ENCODE measurements around the gene FBXW10. TPM values are rescaled to one million over a fixed set of nuclear protein-coding genes. Genes with fewer than 3 reads are reported as not detected.
"Not testable (repeated sequence)": the region's sequence is repeated elsewhere in the genome, so short reads cannot be mapped to it uniquely, and the experiment has no call there.

Gene FBXW10
- polyA plus RNA-seq, 4 donors = 0.46 to 1.0 (median 0.61) TPM

DNA sequence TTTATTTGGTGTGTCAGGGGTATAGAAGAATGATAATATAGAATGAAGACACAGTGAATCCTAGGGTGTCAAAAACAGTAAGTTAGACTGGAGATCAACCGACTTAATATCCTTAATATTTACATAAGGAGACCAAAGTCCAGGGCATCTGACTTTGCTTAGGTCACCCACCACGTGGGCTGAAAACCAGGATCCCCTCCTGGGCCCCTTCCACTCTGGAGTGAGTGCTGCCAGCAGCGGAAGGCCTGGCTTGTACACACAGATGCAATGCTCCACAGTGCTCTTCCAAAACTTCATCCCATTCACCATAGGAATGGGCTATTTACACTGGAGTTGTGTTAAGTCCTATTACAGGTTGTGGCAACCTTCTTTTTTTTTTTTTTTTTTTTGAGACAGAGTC is 2.7 kb downstream of the FBXW10 start:
- DNase-seq (ENCODE audit: low read depth in 4 of 4, low spot score in 3 of 4) = not testable (repeated sequence)

GRCh38 chr17:18747501-18747900 is 3.6 kb downstream of the FBXW10 start:
- DNase-seq (ENCODE audit: low read depth in 4 of 4, low spot score in 3 of 4) = not testable (repeated sequence)

DNA sequence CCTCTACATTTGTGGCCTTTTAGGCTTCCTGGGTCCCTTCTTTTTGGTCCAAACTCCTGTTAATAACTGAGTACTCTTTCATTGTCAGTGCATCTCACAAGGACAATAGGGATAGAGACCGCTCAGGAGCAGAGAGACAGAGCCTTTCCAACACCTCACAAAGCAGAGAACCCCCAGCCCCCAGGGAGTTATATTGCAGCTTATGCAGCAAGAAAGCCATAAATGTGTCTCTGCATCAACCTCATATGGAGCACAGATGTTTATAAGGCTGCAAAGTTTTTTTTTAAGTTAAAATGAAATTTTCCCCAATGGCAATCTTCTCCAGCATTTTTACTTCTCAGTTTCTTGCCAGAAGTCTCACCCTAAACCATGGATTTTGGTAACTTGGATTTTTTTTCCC is 6.4 kb downstream of the FBXW10 start:
- not testable (repeated sequence) for DNase-seq (ENCODE audit: low read depth in 4 of 4, low spot score in 3 of 4)

GRCh38 chr17:18753829-18754409 is 10.1 kb downstream of the FBXW10 start:
- not testable (repeated sequence) for DNase-seq (ENCODE audit: low read depth in 4 of 4, low spot score in 3 of 4)

DNA sequence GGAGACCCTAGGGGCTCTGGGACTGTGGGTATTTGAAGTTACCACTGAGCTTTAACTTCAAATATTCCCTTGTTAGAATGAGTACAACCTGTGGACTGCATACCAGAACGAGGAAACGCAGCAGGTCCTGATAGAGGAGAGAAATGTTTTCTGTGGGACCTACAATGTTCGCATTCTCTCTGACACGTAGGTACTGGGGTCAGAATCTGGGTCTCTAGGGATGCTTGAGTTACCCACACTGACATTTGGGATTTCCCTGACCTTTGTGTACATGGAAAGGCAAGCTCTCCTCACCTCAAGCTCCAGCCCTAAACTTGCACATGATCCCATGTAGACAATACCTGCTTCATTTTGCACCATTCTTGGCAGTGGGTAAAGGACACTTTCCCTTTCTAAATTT is 12.1 kb downstream of the FBXW10 start:
- not testable (repeated sequence) for DNase-seq (ENCODE audit: low read depth in 4 of 4, low spot score in 3 of 4)

- not testable (repeated sequence) for DNase-seq (ENCODE audit: low read depth in 4 of 4, low spot score in 3 of 4)
Observed at GRCh38 chr17:18757368-18758044, 13.7 kb downstream of the FBXW10 start.

- DNase-seq (ENCODE audit: low read depth in 4 of 4, low spot score in 3 of 4) = not testable (repeated sequence)
Observed at GRCh38 chr17:18758344-18758743, 14.5 kb downstream of the FBXW10 start.

GRCh38 chr17:18760221-18760620 is 16.4 kb downstream of the FBXW10 start:
- DNase-seq (ENCODE audit: low read depth in 4 of 4, low spot score in 3 of 4) = not testable (repeated sequence)

DNA sequence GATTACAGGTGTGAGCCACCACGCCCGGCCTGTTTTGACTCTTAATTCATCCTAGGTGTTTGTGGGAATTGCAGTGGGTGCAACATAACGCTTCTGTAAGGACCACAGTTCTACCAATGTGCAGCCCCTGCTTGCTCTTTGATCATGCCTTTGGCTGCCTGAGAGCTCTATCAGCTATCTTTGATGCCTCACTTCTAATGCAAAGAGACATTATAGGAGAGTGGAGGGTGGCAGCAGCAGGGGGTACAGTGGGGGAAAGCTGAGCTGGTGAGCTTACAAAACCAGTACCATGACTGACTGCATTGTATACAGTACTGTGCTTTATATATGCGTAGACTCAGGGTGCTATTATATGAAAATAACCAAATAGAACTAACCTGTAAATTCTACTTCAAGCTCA is 26.7 kb downstream of the FBXW10 start:
- not testable (repeated sequence) for DNase-seq (ENCODE audit: low read depth in 4 of 4, low spot score in 3 of 4)

GRCh38 chr17:18771066-18771465 is 27.2 kb downstream of the FBXW10 start:
- peak in 2 of 4 donors; percentile 12 for DNase-seq (ENCODE audit: low read depth in 4 of 4, low spot score in 3 of 4)

- DNase-seq (ENCODE audit: low read depth in 4 of 4, low spot score in 3 of 4) = no peak
Observed at GRCh38 chr17:18772471-18772870, 28.6 kb downstream of the FBXW10 start.

DNA sequence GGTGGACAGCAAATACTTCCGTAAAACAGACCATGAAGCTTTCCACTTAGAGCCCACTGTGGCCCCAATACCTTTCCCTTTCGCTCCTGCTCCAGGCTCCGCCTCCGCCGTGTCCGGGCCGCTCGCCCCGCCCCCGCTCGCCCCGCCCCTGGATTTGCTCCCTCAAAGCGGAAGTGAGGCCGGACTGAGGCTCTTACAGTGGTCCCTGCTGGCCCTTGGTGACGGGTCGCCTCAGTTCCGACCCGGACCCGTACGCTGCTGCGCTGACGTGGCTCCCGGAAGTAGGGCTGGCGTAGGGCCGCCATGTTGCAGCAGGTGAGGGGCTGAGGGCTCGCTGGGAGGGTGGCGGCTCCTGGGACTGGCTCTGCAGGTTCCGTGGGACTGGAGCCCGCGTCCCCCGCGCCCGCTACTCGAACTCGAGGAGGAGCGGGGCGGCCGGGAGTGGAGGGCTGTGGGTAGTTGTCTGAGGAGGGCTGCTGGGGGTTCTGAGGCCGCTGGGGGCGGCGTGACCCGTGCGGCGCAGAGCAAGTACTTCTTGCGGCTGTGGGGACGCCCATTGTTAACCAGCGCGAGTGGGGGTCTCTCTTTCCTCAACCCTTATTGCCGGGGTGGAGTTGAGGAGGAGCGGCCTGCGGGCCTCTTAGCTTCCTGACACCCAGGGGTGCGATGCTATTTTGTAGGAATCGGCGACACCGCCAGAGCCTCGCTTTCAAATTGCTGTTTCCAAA is 37.3 kb downstream of the FBXW10 start, which contains the start of gene TVP23B:
Gene TVP23B, plus strand, starts transcription at position 193 of the 728 bp plus-strand sequence. Its CDS starts 111 bp downstream, at position 304.
- DNase-seq (ENCODE audit: low read depth in 4 of 4, low spot score in 3 of 4) = peak; percentile 74 to 90 (median 82)

GRCh38 chr17:18781805-18782204 is 38.0 kb downstream of the FBXW10 start:
- not testable (repeated sequence) for DNase-seq (ENCODE audit: low read depth in 4 of 4, low spot score in 3 of 4)

GRCh38 chr17:18785933-18786332 is 42.1 kb downstream of the FBXW10 start:
- not testable (repeated sequence) for DNase-seq (ENCODE audit: low read depth in 4 of 4, low spot score in 3 of 4)

DNA sequence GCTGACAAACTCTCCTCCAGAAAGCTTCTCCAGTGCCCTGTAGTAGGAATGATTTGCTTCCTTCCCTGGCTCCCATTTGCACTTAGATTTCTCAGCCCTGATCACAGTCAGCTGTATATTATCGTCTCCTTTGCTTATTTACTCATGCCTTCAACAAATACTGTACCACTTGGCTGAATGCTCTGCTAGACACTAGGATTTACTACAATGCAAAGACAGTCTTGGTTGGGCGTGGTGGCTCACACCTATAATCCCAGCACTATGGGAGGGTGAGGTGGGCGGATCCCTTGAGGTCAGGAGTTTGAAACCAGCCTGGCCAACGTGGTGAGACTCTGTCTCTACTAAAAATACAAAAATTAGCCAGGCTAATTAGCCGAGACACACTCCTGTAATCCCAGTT is 43.0 kb downstream of the FBXW10 start:
- DNase-seq (ENCODE audit: low read depth in 4 of 4, low spot score in 3 of 4) = not testable (repeated sequence)

DNA sequence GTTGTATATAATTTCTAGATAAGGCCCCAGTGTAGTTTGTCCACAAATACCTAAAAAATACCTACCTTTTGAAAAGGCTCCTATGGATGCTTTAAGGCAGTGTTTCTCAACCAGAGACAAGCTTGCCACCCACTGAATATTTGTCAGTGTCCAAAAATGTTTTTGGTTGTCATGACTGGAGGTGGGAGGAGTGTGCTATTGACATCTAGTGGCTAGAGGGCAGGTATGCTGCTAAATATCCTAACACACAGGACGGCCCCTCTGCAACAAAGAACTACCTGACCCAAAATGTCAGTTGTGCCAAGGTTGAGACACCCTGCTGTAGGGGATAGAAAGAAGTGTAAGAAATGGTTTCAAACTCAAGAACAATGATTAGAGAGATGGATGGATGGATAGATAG is 47.5 kb downstream of the FBXW10 start:
- DNase-seq (ENCODE audit: low read depth in 4 of 4, low spot score in 3 of 4) = not testable (repeated sequence)

DNA sequence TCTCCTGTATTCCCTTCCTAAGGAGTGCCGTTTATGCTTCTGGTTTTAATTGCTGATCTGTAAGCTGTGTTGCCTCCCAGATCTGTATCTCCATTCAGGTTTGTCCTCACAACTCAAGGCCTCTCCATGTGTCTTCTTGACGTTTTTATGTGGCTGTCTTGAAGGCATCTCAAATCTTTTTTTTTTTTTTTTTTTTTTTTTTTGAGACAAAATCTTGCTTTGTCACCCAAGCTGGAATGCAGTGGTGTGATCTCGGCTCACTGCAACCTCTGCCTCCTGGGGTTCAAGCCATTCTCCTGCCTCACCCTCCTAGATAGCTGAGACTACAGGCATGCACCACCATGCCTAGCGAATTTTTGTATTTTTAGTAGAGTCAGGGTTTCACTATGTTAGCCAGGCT is 51.0 kb downstream of the FBXW10 start:
- not testable (repeated sequence) for DNase-seq (ENCODE audit: low read depth in 4 of 4, low spot score in 3 of 4)

DNA sequence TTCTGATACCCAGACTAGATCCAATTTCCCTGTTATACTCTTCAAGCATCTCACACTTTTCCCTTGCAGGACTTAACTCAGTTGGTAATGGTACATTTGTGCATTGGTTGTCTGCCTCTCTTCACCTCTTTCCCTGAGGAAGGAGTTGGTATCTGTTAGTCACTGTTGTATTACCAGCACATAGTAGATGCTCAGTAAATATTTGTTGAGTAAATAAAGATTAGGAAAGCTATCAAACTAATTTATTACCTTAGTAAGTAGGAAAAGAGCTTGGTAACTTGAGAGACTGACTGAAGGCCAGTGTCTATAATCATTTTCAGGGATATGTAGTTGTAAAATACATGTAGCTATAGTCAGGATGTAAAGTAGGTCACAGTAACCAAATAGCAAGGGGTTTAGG is 53.0 kb downstream of the FBXW10 start:
- DNase-seq (ENCODE audit: low read depth in 4 of 4, low spot score in 3 of 4) = not testable (repeated sequence)

DNA sequence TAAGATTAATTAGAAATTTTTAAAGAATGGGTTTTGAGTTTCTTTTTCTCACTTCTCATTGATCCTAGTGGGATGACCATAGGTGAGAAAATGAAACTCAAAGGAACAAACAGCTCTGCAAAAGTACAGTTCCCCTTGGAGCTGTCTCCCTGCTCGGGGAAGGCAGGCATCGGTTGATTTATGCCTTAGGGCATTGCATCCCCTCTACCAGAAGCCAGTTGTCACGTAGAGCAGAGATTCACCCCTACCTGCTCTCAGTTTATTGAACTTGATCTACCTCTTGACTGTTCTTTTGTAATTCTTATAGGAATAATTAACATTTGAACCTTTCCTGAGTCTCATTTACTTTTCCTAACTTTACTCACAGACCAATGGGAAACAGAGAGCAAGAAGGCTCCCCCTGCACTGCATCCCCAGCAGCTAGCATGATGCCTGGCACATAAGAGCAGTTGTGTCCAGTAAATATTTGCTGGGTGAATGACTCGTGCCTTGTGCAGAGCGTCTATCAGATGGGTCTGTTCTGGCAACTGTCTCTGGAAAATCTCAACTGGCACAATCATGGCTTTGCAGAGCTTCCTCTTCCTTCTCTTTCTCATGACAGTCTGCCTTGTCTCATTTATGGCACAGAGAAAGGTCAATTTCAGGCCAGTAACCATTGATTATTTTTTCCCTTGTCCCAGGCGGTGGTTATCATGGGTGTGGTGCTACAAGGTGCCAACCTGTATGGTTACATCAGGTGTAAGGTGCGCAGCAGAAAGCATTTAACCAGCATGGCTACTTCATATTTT is 59.8 kb downstream of the FBXW10 start:
- not testable (repeated sequence) for DNase-seq (ENCODE audit: low read depth in 4 of 4, low spot score in 3 of 4)

DNA sequence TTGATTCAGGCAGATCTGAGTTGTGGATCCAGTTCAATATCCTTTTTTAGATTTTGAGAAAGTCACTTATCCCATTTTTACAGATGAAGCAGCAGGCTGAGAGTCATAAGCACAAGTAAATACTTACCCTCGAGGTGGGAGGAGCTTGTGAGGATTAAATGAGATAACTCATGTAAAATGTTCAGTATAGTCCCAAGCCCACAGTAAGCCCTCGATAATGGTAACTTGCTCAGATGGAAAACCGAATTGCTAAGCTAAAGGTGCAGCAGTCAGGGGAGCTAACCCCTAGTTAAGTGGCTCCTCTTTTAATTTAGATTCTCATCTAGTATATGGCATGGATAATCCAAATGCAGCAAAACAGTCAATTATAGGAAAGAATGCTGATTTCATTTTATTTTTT is 72.1 kb downstream of the FBXW10 start:
- not testable (repeated sequence) for DNase-seq (ENCODE audit: low read depth in 4 of 4, low spot score in 3 of 4)
